CD4-positive, alpha-beta T cell treated with Interleukin-2 at 100 ng/mL for 4 hours (primary cell): ENCODE results near the gene TSPY4.
"Not testable (repeated sequence)": the region's sequence is repeated elsewhere in the genome, so short reads cannot be mapped to it uniquely, and the experiment has no call there.

Experiments used
- DNase-seq: peaks from one replicate; pipeline ENCODE4 v3.0.0-alpha.2; 2020; ENCODE audit warnings: low spot score

TSPY4 gene, protein sequence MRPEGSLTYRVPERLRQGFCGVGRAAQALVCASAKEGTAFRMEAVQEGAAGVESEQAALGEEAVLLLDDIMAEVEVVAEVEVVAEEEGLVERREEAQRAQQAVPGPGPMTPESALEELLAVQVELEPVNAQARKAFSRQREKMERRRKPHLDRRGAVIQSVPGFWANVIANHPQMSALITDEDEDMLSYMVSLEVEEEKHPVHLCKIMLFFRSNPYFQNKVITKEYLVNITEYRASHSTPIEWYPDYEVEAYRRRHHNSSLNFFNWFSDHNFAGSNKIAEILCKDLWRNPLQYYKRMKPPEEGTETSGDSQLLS

DNA sequence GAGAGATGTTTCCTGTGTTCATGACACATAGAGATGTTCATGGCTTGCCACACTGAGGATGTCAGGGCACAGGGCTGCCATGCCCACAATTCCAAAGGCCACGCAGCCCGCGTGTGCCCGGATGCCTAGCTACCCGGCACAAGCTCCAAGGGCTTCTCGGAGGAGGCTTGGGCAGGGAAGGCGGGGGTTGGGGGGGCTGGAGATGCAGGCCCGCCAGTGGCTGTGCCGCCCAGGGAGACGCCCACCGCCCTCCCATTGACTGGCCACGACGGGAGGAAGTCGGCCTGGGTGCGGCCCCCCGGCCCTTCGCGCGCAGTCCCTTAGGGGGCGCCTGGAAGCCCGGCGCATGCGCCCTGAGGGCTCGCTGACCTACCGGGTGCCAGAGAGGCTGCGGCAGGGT, at the start of gene TSPY4:
TSPY4 (plus strand) TSS at position 301 of the 400 bp plus-strand sequence; CDS start at position 347, 46 bp downstream.
- not testable (repeated sequence) for DNase-seq

DNA sequence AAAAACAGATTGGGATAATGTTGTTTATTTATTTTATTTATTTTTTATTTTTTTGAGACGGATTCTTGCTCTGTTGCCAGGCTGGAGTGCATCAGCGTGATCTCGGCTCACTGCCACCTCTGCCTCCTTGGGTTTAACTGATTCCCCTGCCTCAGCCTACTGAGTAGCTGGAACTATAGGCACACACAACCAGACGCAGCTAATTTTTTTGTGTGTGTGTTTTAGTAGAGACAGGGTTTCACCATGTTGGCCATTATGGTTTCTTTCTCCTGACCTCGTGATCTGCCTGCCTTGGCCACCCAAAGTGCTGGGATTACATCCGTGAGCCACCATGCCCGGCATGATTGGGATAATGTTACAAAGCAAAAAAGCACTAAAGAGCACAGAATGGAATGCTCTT, 16.3 kb upstream of the TSPY4 start:
- DNase-seq = no peak

DNA sequence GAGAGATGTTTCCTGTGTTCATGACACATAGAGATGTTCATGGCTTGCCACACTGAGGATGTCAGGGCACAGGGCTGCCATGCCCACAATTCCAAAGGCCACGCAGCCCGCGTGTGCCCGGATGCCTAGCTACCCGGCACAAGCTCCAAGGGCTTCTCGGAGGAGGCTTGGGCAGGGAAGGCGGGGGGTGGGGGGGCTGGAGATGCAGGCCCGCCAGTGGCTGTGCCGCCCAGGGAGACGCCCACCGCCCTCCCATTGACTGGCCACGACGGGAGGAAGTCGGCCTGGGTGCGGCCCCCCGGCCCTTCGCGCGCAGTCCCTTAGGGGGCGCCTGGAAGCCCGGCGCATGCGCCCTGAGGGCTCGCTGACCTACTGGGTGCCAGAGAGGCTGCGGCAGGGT, 20.2 kb downstream of the TSPY4 start, which contains the start of gene TSPY8:
TSPY8 (plus strand) TSS at position 301 of the 400 bp plus-strand sequence; CDS start at position 347, 46 bp downstream.
- DNase-seq = not testable (repeated sequence)
